Epithelial cell of prostate (primary cell): ENCODE results near the gene ERI2.
"Not testable (repeated sequence)": the region's sequence is repeated elsewhere in the genome, so short reads cannot be mapped to it uniquely, and the experiment has no call there.

Experiments used
- DNase-seq: peaks from one replicate; pipeline ENCODE4 v3.0.0-alpha.2; 2011; ENCODE audit warnings: low read depth, low spot score
- H3K27ac ChIP-seq: fragments of 450-650 bp; 2 replicates; pipeline ENCODE4 v1.5.1; 2017; ENCODE audit warnings: mild to moderate bottlenecking

ERI2 gene

GRCh38 chr16:20768818-20769217 lies 37.5 kb downstream of the ERI2 start:
- DNase-seq, result no peak
- no peak overlapping the region for H3K27ac ChIP-seq

- no peak overlapping the region for H3K27ac ChIP-seq
- peak; percentile 56 for DNase-seq
Measured at GRCh38 chr16:20768121-20768520, 38.2 kb downstream of the ERI2 start.

- no peak overlapping the region for H3K27ac ChIP-seq
- DNase-seq, result no peak
Measured at GRCh38 chr16:20767577-20767976, 38.7 kb downstream of the ERI2 start.

- H3K27ac ChIP-seq, result no peak overlapping the region
- DNase-seq, result no peak
Measured at GRCh38 chr16:20766294-20766693, 40.0 kb downstream of the ERI2 start.

- no peak overlapping the region for H3K27ac ChIP-seq
- no peak for DNase-seq
Measured at GRCh38 chr16:20765732-20766131, 40.5 kb downstream of the ERI2 start.

- H3K27ac ChIP-seq, DNase-seq: not testable (repeated sequence)
Measured at GRCh38 chr16:20764448-20764847, 41.8 kb downstream of the ERI2 start.

- peak within 1 kb of the TSS; percentile 4 for H3K27ac ChIP-seq
- peak; percentile 39 for DNase-seq
Measured at GRCh38 chr16:20763461-20764232, 42.6 kb downstream of the ERI2 start, which contains the start of gene ACSM3. Gene ACSM3, plus strand, starts transcription at chr16:20764014. Its CDS starts 6,021 bp downstream, at chr16:20770035.

- H3K27ac ChIP-seq, result no peak overlapping the region
- DNase-seq, result no peak
Measured at GRCh38 chr16:20762404-20763123, 43.7 kb downstream of the ERI2 start.

GRCh38 chr16:20761175-20761574 lies 45.1 kb downstream of the ERI2 start:
- no peak for DNase-seq
- H3K27ac ChIP-seq, result no peak overlapping the region

- no peak overlapping the region for H3K27ac ChIP-seq
- no peak for DNase-seq
Measured at GRCh38 chr16:20760346-20760745, 45.9 kb downstream of the ERI2 start.

- H3K27ac ChIP-seq, DNase-seq: not testable (repeated sequence)
Measured at GRCh38 chr16:20755799-20756198, 50.5 kb downstream of the ERI2 start.

GRCh38 chr16:20755238-20755637 lies 51.0 kb downstream of the ERI2 start:
- DNase-seq, result no peak
- no peak overlapping the region for H3K27ac ChIP-seq

- DNase-seq, result no peak
- H3K27ac ChIP-seq, result no peak overlapping the region
Measured at GRCh38 chr16:20753727-20754126, 52.5 kb downstream of the ERI2 start.

- no peak overlapping the region for H3K27ac ChIP-seq
- DNase-seq, result no peak
Measured at GRCh38 chr16:20750558-20750957, 55.7 kb downstream of the ERI2 start.

- H3K27ac ChIP-seq, result no peak overlapping the region
- DNase-seq, result no peak
Measured at GRCh38 chr16:20749474-20749873, 56.8 kb downstream of the ERI2 start.

GRCh38 chr16:20747030-20747816 lies 59.0 kb downstream of the ERI2 start:
- no peak for DNase-seq
- no peak overlapping the region for H3K27ac ChIP-seq

- H3K27ac ChIP-seq, result no peak overlapping the region
- DNase-seq, result no peak
Measured at GRCh38 chr16:20746461-20746860, 59.8 kb downstream of the ERI2 start.
